HepG2 (cell line): ENCODE results near the gene IST1.

ENCODE experiments used
- NCOA2 ChIP-seq: sonication (generic); formaldehyde crosslinking; IDR thresholded peaks from 2 replicates; pipeline ENCODE4 v1.8.0; 2022; ENCODE audit warnings: inconsistent platforms
- TEAD3 ChIP-seq: optimal IDR thresholded peaks from 2 replicates; pipeline ENCODE3; 2016; ENCODE audit warnings: borderline replicate concordance

DNA sequence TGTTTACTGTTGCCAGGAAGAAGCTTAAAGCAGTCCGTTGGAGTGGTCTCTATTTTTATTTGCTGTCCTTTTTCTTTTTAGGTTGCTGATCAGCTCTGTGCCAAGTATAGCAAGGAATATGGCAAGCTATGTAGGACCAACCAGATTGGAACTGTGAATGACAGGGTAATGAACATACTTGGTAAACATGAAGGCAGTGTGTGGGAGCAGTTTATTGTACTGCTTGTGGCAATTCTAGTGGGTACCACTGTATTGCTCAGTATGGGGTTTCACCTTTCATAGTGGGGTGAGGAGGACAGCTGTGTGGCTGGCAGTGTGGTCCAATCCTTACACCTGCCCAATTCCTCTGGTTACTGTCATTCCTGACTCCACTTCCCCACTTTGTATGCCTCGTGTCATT, 25.3 kb downstream of the IST1 start:
- no peak for TF ChIP-seq NCOA2 (CRISPR knock-in tag)
- TF ChIP-seq TEAD3 (CRISPR knock-in tag): no peak
